Activated naive CD4-positive, alpha-beta T cell treated with anti-CD3 and anti-CD28 coated beads, Interleukin-2, amount 50 U/mL, for 72 hours (primary cell): ENCODE measurements around the gene NPIPA5. TPM values are rescaled to one million over a fixed set of nuclear protein-coding genes. Genes with fewer than 3 reads are reported as not detected.
"Not testable (repeated sequence)": the region's sequence is repeated elsewhere in the genome, so short reads cannot be mapped to it uniquely, and the experiment has no call there.

ENCODE experiments used
- ATAC-seq, 2 donors: fragments of 150-1000 bp; cut with Tn5 transposase; 2 replicates each; pipeline ENCODE4 v1.10.0; 2021; ENCODE audit warnings: mild to moderate bottlenecking in 2 of 2, moderate library complexity in 2 of 2
- DNase-seq, 2 donors: peaks; one replicate each; pipeline ENCODE4 v3.0.0; 2021 to 2022; ENCODE audit warnings: low spot score in 2 of 2
- H3K27ac Mint-ChIP-seq, 2 donors: one replicate each; pipeline ENCODE4 v1.8.0; 2022; ENCODE audit warnings: mild to moderate bottlenecking in 2 of 2, mixed read lengths in 2 of 2
- H3K36me3 Mint-ChIP-seq, 2 donors: one replicate each; pipeline ENCODE4 v1.8.0; 2022; ENCODE audit warnings: mixed read lengths in 2 of 2
- H3K9me3 Mint-ChIP-seq, 2 donors: one replicate each; pipeline ENCODE4 v1.8.0; 2022; ENCODE audit warnings: mixed read lengths in 2 of 2
- total RNA-seq, 2 donors: library from RNA; stranded (reverse); gene quantifications; one replicate each; pipeline ENCODE4 v1.2.3, GENCODE V29; 2022

NPIPA5 gene
- total RNA-seq, 2 donors from 2014 or later: 7.2 to 11.4 TPM

DNA sequence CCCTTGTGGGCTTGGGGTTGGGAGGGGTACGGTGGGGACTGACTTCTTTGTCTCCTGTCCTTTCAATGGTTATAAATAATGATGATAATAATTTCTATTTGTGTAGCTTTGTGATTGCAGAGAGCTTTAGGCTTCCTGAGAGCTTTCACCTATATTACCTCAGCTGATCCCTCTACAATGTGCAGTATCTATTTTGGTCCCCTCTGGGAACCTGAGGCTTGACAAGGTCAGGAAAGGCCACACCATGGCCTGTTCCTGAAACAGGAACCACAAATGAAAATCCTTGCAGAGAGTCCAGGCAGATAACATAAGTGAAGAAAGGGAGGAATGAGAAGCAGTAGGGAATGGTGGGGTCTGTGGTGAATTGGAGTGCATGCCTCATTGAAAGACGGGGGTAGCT lies 42.5 kb downstream of the NPIPA5 start:
- ATAC-seq, H3K36me3 Mint-ChIP-seq, H3K27ac Mint-ChIP-seq, H3K9me3 Mint-ChIP-seq, DNase-seq: not testable (repeated sequence)

DNA sequence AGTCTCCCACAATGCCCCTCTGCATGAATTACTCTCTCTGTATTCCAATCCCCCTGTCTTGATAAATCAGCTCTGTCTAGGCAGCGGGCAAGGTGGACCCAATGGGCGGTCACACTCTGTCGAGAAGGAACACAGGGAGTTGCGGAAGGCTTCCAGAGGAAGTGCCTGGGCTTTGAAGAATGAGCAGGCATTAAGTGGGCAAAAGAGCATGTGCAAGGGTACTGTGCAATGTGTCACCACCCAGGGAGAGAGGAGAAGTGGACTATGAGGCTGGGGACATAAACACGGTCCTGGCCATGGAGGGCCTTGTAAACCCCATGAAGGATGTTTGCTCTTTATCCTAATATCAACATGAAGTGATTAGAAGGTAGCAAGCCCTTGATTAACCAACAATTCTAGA lies 44.1 kb downstream of the NPIPA5 start:
- not testable (repeated sequence) for H3K27ac Mint-ChIP-seq, H3K36me3 Mint-ChIP-seq, H3K9me3 Mint-ChIP-seq, DNase-seq, ATAC-seq

DNA sequence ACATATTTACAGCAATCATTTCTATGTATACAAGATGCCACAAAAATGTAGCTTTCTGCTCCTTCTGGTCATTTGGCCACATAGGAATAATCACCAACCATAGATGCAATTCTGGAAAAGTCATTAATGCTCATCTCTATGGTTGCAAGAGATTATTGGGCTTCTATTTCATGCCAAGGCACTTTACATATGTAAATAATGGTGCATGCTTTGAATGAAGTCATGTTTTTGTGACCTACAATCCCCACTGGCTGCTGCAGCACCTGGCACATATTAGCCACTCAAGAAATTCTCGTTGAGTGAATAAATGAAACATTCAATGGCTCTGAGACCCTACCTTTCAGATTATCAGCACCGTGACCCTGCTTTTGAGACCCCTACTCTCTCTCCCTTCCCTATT lies 47.1 kb downstream of the NPIPA5 start:
- DNase-seq, H3K36me3 Mint-ChIP-seq, H3K9me3 Mint-ChIP-seq, H3K27ac Mint-ChIP-seq, ATAC-seq: not testable (repeated sequence)

DNA sequence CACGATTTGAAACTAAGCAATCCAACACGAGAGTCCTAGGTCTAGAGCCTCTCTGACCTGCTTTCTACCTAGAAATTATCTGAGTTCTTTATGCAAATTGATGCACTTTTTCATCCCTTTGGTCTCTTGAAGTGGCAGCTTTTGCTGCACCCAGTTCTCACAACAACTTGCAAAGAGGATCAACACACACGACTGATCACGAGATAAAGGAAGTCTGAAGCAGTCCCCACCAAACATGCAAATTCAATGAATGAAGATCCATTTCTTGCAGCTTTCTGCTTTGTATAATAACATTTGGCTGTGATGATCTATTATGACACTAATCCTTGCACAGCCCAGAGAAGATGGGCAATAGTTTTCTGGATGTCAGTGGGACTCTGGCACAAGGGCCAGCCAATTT lies 53.1 kb downstream of the NPIPA5 start:
- H3K36me3 Mint-ChIP-seq, H3K9me3 Mint-ChIP-seq, H3K27ac Mint-ChIP-seq, ATAC-seq, DNase-seq: not testable (repeated sequence)

DNA sequence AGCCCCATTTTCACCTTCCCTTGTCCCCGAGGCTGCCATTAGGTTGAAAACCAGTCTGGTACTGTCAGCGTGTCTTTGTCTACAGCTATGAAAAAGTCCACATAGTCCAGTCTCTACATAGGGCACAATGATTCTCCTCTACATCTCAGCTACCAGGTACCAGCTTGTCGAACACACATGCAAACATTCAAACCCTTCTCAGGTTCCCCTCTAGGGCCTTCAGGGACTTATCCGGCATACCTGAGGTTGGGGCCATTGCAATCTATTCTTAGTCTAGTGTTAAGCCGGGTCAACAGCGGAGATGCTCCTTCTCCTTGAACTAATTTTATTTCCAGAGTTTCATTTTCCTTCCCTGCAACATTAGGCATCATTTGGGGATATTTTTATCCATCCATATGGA lies 54.7 kb downstream of the NPIPA5 start:
- H3K36me3 Mint-ChIP-seq, DNase-seq, ATAC-seq, H3K9me3 Mint-ChIP-seq, H3K27ac Mint-ChIP-seq: not testable (repeated sequence)

DNA sequence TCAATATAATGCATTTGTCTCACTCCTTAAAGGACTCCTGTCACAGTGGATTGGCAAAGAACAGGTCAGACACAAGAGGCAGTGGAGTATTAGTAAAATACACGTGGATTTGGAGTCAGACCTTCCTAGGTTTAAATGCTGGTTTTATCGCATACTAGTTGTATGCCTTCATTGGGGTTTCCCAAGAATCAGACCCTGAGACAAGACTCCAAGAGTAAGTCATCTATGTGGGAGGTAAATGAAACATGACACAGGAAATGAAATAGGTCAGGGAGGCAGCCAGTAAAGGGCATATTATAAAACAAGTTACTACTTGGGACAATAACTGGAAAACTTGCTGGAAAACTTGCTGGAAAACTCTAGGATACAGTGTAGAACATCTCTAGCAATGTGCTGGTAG lies 56.9 kb downstream of the NPIPA5 start:
- DNase-seq, H3K9me3 Mint-ChIP-seq, ATAC-seq, H3K36me3 Mint-ChIP-seq, H3K27ac Mint-ChIP-seq: not testable (repeated sequence)

DNA sequence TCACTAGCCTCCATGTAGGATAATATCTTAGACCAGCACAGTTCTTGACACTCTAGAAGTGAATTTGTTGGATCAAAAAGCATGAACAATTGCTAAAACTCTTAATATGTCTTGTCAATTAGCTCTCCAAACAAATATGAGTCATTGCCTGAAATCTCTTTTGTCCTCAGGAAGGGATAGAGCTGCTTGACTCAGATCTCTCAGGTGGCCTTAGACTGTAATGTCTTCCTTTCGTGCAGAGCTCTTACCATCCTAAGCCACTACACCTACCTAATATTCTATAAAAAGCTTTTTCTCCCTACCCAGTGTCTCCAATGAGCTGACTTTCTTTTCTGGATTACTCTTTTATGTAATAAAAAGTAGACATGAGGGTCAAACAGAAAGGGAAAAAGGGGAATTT lies 63.5 kb downstream of the NPIPA5 start:
- H3K9me3 Mint-ChIP-seq, H3K27ac Mint-ChIP-seq, DNase-seq, ATAC-seq, H3K36me3 Mint-ChIP-seq: not testable (repeated sequence)

Other genes with a start within 250 kb of the NPIPA5 start
- not detected for gene MPV17L, start 17.5 kb upstream of the NPIPA5 start, total RNA-seq
- gene BMERB1, start 56.3 kb upstream of the NPIPA5 start, total RNA-seq: 10 to 100 TPM in 1 of 2 donors, 1 to 10 TPM in 1; 5.8 to 20.2 TPM